Motor neuron (in vitro differentiated cells): Measurements from ENCODE around the gene DUOX2. TPM values are rescaled to one million over a fixed set of nuclear protein-coding genes. Genes with fewer than 3 reads are reported as not detected.

Source experiments
- ATAC-seq, 8 experiments: fragments of 200-7000 bp; cut with Tn5 transposase; replicated peaks in 6 of 8; 2 replicates each; pipeline ENCODE4 v1.8.0; 2021; ENCODE audit warnings: mild to moderate bottlenecking in 8 of 8, moderate library complexity in 8 of 8
- H3K27ac ChIP-seq, 2 donors: fragments of 250-450 bp; sonication (Bioruptor Pico); 2 replicates each; pipeline ENCODE4 v1.9.0; 2021; ENCODE audit warnings: antibody characterized with exemption in 2 of 2, mild to moderate bottlenecking in 2 of 2, moderate library complexity in 1 of 2
- H3K4me1 ChIP-seq, 2 donors: fragments of 250-450 bp; sonication (Bioruptor Pico); replicated peaks in 1 of 2; 2 replicates each; pipeline ENCODE4 v1.6.1; 2021; ENCODE audit warnings: antibody characterized with exemption in 2 of 2, mild to moderate bottlenecking in 2 of 2, moderate library complexity in 1 of 2
- H3K4me3 ChIP-seq, 5 donors: fragments of 250-450 bp; sonication (Bioruptor Pico); 2 replicates each; pipeline ENCODE4 v1.9.0; 2021; ENCODE audit warnings: antibody characterized with exemption in 5 of 5, mild to moderate bottlenecking in 5 of 5, moderate library complexity in 4 of 5
- WGBS, 10 experiments: fragments of 450-650 bp; shearing (Covaris generic); methylation state at CpG; one replicate each; pipeline ENCODE4 v1.0.0; 2022; 5-methylcytosine and 5-hydroxymethylcytosine counted together
- in situ Hi-C, 9 experiments: fragments of 400-800 bp; cut with MboI; loops; one replicate each; pipeline ENCODE4 v1.15.0; 2021; ENCODE audit warnings: low sequenced_read_pairs in 9 of 9, low pct_unique_long_range_greater_than_20kb in 2 of 9; ENCODE audit not compliant: unreplicated experiment in 9 of 9
- total RNA-seq, 8 experiments: library from RNA; unstranded; fragments of 300-600 nt; gene quantifications; 2 replicates each; pipeline versions ENCODE4 v1.2.3 to v1.2.4, GENCODE V29; 2022

Gene DUOX2
- total RNA-seq, 8 experiments from 2014 or later, result under 0.01 to 1.4 (median 0.49) TPM; not detected in 1

DNA sequence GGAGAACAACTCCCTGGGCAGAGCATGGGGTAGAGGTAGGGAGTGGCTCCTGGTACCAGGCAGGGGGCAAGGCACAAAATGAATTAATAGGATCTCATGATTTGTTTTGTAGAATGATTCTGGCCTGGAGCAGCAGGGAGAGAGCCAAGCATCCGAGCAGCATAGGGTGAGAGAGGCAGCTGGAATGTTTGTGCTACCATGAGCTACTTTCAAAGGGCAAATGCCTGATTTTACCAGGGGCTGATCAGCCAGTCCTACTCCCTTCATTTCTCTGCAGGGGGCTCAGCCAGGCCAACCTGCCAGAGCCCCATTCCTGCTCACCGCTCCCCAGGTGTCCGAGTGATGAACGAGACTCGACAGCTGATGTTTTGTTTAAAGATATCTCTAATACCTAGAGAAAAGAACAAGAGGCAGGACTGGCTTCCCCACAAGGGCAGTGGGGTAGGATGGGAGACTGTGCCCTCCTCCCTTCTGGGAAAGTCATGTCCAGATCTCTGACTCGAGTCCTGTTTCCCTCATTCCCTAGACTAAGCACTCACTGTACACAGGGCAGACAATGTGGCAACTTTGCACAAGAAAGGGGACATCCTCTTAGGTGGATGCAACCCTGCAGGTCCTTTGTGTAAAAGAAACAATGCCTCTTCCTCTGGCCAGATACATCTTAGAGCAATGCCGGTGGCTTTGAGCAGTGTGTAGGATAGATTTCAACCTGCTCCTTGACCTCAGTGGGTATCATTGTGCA is 12.9 kb downstream of the DUOX2 start:
- in situ Hi-C loops, result no loop called here
- 30 to 83% (median 44%) methylated on average over 1 to 4 of the region's 7 CpGs; no CpG with 5 or more reads in 3 of the 10 experiments for WGBS, 10 experiments
- Histone ChIP-seq H3K27ac (no peak overlapping the region), H3K4me3 (no peak overlapping the region), H3K4me1 (peaks cover 0 to 3% of the 10 kb centered on the region in 2 donors)
- ATAC-seq, result peak in 2 of 8 experiments; percentile 22 to 28

GRCh38 chr15:45099549-45100165 is 14.3 kb downstream of the DUOX2 start:
- Histone ChIP-seq H3K4me1 (peaks cover 0 to 3% of the 10 kb centered on the region in 2 donors), H3K27ac (no peak overlapping the region), H3K4me3 (no peak overlapping the region)
- in situ Hi-C loops, result no loop called here
- ATAC-seq, result no peak
- WGBS, 10 experiments, result 63 to 94% (median 74%) methylated on average over 3 to 9 of the region's 23 CpGs; no CpG with 5 or more reads in 5 of the 10 experiments

DNA sequence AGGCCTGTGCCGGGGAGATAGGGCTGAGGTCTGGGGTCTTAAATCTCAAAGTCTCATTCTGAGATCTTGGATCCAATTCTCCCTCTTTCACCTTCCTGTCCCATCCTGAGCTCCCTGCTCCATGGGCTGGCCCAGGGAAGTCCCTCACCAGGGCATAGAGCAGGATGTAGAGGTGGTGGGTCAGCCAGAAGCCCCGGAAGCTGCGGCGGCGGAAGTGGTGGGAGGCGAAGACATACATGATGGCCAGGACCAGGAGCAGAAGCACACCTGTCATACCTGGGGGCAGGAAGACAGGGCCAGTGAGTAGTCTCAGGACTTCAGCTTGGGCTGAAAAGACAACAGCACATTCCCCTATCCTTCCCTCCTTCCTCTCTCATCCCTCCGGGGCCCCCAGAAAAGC is 16.5 kb downstream of the DUOX2 start:
- no peak overlapping the region for H3K27ac ChIP-seq
- ATAC-seq, result no peak
- peaks cover 0 to 3% of the 10 kb centered on the region in 2 donors for H3K4me1 ChIP-seq
- 76 to 100% (median 80%) methylated on average over 1 to 4 of the region's 7 CpGs; no CpG with 5 or more reads in 7 of the 10 experiments for WGBS, 10 experiments
- in situ Hi-C loops, result no loop called here
- H3K4me3 ChIP-seq, result no peak overlapping the region

DNA sequence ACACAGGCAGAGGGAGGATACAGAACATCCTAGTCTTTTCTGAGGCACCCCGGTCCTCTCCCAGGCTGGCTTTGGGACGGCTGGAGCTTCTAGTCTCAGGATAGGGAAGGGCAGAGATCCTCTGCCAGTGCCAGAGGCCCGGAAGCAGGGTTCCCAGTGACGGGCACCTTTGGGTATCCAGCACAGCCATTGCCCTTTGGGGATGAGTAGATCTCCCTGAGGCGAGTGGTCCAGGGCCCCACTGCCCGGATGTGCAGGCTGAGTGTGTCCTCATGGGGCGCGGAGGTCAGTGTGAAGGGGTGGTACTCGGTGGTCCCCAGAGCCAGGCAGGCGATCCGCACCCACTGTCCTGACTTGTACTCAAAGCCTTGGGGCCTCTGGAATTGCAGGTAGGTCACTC is 18.3 kb downstream of the DUOX2 start:
- H3K27ac ChIP-seq, result no peak overlapping the region
- ATAC-seq, result no peak
- WGBS, 10 experiments, result 60 to 80% methylated on average over 1 to 2 of the region's 11 CpGs; no CpG with 5 or more reads in 8 of the 10 experiments
- H3K4me1 ChIP-seq, result no peaks in the 10 kb centered on the region
- in situ Hi-C loops, result no loop called here
- H3K4me3 ChIP-seq, result no peak overlapping the region

DNA sequence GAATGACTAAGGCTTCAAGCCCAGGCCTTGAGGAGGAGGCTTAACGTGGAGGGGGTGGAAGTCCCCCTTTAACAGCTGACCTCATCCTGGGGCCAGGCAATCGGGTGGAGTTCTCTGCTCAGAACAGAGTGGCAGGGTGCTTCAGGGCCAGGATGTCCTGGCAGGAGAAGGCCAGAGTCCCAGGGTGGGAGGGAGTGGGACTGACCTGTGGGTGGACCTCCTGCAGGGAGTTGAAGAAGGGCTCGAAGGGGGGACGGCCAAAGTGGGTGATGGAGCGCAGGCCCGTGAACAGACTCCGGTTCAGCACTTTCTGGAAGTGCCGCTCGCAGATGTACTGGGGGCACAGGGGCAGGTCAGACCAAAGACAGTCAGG is 19.6 kb downstream of the DUOX2 start:
- Histone ChIP-seq H3K4me3 (no peak overlapping the region), H3K27ac (no peak overlapping the region), H3K4me1 (peaks cover 0 to under 1% of the 10 kb centered on the region in 2 donors)
- WGBS, 10 experiments, result 20 to 100% methylated on average over 1 of the region's 9 CpGs; no CpG with 5 or more reads in 8 of the 10 experiments
- in situ Hi-C loops, result no loop called here
- peak in 2 of 8 experiments; percentile 11 to 83 for ATAC-seq

DNA sequence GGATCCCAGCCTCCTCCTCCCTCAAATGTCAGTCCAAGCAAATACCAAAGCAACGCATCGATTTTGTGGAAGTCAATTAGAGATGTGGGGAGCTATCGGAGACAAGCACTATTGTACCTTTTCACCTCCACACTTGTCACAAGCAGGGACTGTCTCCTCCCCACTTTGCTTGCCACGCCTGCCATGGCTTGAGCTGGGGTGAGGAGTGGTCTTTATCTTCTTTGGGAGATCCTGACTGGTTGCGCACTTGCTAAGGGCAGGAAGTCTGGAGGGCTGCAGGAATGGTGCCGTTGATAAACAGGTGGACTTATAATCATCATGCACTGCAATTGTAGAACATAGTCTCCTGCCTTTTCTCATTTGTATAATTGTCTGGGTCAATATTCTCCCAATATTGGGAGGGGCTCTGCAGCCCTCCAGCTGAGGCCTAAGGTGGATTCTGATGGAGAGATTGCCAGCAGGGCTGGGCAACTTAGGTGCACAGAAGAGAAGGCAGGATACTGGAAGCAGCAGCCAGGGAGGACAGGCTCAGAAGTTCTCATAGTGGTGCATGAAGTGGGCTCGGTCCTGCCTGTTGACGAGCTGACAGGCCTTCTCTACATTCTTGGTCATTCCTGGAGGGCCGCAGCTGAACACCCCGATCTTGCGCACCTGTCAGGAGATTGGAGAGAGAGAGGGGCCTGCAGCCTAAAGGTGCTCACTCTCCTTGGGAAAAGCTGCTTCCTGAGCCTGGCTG is 20.2 kb downstream of the DUOX2 start:
- ATAC-seq, result no peak
- H3K4me1 ChIP-seq, result peaks cover 3 to 4% of the 10 kb centered on the region in 2 donors
- 0 to 100% (median 79%) methylated on average over 1 to 4 of the region's 11 CpGs; no CpG with 5 or more reads in 2 of the 10 experiments for WGBS, 10 experiments
- in situ Hi-C loops, result no loop called here
- no peak overlapping the region for H3K27ac ChIP-seq
- no peak overlapping the region for H3K4me3 ChIP-seq

GRCh38 chr15:45093013-45093412 is 21.0 kb downstream of the DUOX2 start:
- H3K4me3 ChIP-seq, result no peak overlapping the region
- ATAC-seq, result no peak
- no peak overlapping the region for H3K27ac ChIP-seq
- WGBS, 10 experiments, result 40 to 87% (median 80%) methylated on average over 1 to 4 of the region's 4 CpGs; no CpG with 5 or more reads in 1 of the 10 experiments
- peaks cover 6 to 8% of the 10 kb centered on the region in 2 donors for H3K4me1 ChIP-seq
- in situ Hi-C loops, result no loop called here

- ATAC-seq, result peak in 2 of 8 experiments; percentile 37 to 56
- Histone ChIP-seq H3K4me3 (no peak overlapping the region), H3K27ac (no peak overlapping the region), H3K4me1 (peaks cover 6 to 8% of the 10 kb centered on the region in 2 donors)
- 0 to 71% (median 28%) methylated on average over 1 to 2 of the region's 2 CpGs; no CpG with 5 or more reads in 4 of the 10 experiments for WGBS, 10 experiments
- in situ Hi-C loops, result no loop called here
Measured at GRCh38 chr15:45091576-45091975, 22.4 kb downstream of the DUOX2 start.

DNA sequence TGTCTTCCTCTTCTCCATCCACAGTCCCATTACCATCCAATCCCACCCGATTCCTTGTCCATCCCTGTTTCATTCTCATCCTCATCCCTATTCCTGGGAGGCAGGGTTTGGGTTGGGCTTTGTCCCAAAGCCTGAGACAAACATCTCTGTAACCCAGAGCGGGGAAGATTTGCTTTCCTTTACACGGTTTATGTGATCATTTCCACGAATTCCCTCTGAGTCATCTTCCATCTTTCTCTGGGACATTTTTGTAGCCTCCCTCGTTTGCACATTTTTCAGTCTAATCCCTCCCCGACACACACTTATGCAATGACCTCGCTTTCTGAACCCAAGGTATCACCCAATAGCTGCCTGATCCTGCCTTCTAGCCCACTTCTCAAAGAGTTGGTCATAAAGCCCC is 22.8 kb downstream of the DUOX2 start:
- Histone ChIP-seq H3K27ac (no peak overlapping the region), H3K4me3 (no peak overlapping the region), H3K4me1 (peaks cover 6 to 8% of the 10 kb centered on the region in 2 donors)
- in situ Hi-C loops, result no loop called here
- WGBS, 10 experiments, result 0 to 53% (median 13%) methylated on average over 1 to 7 of the region's 7 CpGs
- peak in 4 of 8 experiments; percentile 49 to 88 (median 70) for ATAC-seq

GRCh38 chr15:45089712-45090373 is 24.1 kb downstream of the DUOX2 start:
- H3K27ac ChIP-seq, result no peak overlapping the region
- in situ Hi-C loops, result no loop called here
- H3K4me3 ChIP-seq, result no peak overlapping the region
- peaks cover 6 to 8% of the 10 kb centered on the region in 2 donors for H3K4me1 ChIP-seq
- 19 to 75% (median 44%) methylated on average over 1 to 3 of the region's 3 CpGs for WGBS, 10 experiments
- no peak for ATAC-seq

DNA sequence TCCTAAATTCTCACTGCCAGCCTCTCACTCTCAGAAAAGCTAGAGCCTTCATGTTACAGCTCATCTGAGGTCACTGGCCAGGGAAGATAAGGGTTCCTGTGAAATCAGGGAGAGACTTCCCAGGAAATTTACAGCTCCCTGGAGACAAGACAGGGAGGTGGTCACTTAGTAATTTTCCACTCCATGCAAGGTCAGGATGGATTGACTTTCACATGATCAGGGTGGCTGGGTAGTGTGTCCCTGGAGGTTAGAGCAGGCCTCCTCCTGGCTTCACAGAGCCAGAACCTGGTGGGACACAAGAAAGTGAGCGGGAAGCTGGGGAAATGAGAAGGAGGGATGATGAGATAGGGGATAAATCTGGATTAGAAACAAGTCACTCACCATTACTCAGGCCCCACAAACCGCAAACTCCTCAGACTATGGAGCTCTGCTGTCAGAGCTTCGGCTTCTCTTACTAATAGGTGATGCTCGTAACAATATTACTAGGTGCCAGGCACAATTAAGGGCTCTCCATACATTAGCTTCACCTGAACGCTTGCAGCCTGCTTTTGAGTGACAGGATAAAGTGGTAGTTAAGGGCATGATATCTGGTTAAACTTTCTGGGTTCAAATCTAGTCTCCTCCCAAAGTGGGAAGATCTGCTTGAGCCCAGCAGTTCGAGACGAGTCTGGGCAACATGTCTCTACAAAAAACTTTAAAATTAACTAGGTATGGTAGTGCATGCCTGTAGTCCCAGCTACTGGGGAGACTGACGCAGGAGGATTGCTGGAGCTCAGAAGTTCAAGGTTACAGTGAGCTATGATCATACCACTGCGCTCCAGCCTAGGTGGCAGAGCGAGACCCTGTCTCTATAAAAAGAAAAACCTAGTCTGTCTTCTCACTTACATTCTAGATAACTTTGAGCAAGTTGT is 24.9 kb downstream of the DUOX2 start:
- 33 to 100% (median 81%) methylated on average over 1 to 8 of the region's 10 CpGs; no CpG with 5 or more reads in 2 of the 10 experiments for WGBS, 10 experiments
- peak in 6 of 8 experiments; percentile 20 to 98 (median 70) for ATAC-seq
- H3K27ac ChIP-seq, result peak overlapping the region in 1 of 2 donors; percentile 46
- in situ Hi-C loops, result no loop called here
- H3K4me3 ChIP-seq, result no peak overlapping the region
- peaks cover 6 to 8% of the 10 kb centered on the region in 2 donors for H3K4me1 ChIP-seq

- in situ Hi-C loops, result no loop called here
- H3K27ac ChIP-seq, result no peak overlapping the region
- H3K4me3 ChIP-seq, result no peak overlapping the region
- WGBS, 10 experiments, result 0 to 54% (median 8%) methylated on average over 1 of the region's 1 CpG; no CpG with 5 or more reads in 6 of the 10 experiments
- ATAC-seq, result no peak
- peaks cover 6 to 8% of the 10 kb centered on the region in 2 donors for H3K4me1 ChIP-seq
Measured at GRCh38 chr15:45087513-45087912, 26.5 kb downstream of the DUOX2 start.
